HG02642 (cell line): ENCODE measurements around the gene FNBP1L.
A peak's percentile ranks its signal among the peaks of the same experiment; 100 is the strongest.

Source experiments
- ATAC-seq: cut with Tn5 transposase; IDR thresholded peaks from one replicate; pipeline ENCODE4 v1.9.1; 2021; ENCODE audit warnings: mild to moderate bottlenecking; ENCODE audit not compliant: unreplicated experiment, poor library complexity

Gene FNBP1L

DNA sequence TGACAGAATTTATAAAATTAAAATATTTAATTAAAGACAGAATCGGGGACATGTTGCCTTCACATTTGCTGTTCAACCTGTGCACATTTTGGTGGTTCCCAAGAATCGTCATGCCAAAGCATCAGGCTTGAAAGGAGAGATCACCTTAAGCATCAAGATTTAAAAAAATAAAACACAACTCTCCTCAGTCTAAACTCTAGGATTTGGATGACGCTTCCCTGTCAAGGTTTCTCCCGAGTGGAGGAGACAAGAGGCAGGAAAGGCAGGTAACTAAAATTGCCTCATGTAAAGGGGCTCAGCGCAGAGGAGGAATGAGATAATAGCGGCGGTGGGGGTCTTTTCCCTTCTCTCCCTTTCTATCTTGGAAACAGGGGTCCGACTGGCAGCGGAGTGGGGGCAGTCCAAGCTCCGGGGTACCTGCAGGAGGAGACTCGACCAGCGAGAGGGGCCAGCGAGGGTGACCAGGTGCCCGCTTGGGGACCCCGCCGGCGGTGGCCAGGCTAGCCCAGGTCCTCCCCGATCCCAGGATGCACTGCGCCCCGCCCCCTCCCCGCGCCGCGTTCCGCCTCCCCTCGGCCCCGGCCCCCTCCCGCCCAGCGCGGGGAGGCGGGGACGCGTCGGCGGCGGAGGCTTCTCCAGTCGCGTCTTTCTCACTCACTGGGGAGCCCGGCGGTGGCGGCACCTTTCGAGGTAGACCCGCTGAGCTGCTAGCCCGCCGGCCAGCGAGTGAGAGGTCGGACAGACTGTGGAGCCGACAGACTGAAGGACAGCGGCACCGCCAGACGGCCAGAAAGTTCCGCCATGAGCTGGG, at the start of gene FNBP1L:
Gene FNBP1L (plus strand): TSS at position 638 of the 811 bp plus-strand sequence. CDS start 164 bp downstream, at position 802.
- ATAC-seq = peak; percentile 60

GRCh38 chr1:93399781-93400180, 48.1 kb upstream of the FNBP1L start:
- ATAC-seq = no peak

DNA sequence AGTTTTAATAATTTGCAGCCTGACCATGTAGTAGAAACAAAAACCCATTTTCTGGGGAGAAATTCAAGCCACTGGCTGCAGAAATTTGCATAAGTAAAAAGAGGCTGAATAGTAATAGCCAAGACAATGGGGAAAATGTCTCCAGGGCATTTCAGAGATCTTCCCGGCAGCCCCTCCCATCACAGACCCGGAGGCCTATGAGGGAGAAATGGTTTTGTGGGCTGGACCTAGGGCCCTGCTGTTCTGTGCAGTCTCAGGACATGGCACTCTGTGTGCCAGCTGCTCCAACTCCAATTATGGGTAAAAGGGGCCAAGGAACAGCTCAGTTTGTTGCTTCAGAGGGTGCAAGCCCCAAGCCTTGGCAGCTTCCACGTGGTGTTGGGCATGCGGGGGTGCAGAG, 39.7 kb upstream of the FNBP1L start:
- no peak for ATAC-seq

DNA sequence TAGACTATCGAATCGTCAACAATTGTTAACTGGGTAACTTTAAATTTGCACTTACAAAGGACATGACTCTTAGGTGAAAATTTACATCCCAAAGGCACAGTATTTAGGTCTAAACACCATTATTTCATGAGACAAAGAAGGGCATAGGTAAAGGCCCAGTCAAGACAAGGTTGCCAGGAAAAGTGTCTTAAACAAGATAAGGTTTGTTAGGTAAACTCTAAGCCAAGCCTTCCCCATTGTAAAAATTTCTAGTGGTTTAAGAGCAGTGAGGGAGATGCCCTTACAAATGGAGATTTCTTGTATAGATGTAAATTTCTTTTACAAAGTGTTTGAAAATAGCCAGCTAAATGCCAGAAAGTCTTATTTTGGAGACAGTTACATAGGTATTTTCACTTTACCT, 36.9 kb upstream of the FNBP1L start:
- ATAC-seq = no peak

- no peak for ATAC-seq
Measured at GRCh38 chr1:93414749-93415148, 33.2 kb upstream of the FNBP1L start.

- no peak for ATAC-seq
Measured at GRCh38 chr1:93415296-93415695, 32.6 kb upstream of the FNBP1L start.

DNA sequence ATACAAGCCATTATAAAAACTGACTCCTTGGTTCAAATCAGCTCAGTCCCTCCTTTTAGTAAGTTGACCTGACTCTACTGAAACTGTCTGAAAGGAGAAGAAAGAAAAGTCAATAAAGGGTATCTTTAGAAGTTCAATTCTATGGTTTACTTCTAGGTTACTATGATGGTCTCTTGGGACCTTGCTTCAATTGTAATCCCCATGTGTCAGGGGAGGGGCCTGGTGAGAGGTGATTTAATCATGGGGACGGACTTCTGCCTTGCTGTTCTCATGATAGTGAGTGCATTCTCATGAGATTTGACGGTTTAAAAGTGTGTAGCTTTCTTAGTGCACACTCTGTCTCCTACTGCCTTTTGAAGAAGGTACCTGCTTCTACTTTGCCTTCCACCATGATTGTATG, 31.7 kb upstream of the FNBP1L start:
- ATAC-seq = no peak

- no peak for ATAC-seq
Measured at GRCh38 chr1:93419344-93419743, 28.6 kb upstream of the FNBP1L start.

DNA sequence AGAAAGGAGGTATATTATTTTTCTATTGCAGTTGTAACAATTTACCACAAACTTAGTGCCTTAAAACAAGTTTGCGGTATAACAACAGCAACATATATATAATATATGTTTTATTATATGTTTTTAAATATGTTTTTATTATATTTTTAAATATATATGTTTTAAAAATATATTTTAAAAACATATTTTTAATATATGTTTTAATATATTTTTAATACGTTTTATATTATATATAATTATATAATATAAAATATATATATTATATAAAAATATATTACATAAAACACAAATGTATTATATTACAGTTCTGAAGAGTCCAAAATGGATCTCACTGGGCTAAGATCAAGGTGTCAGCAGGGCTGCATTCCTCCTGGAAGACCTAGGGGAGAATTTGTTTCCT, 27.5 kb upstream of the FNBP1L start:
- ATAC-seq = no peak

DNA sequence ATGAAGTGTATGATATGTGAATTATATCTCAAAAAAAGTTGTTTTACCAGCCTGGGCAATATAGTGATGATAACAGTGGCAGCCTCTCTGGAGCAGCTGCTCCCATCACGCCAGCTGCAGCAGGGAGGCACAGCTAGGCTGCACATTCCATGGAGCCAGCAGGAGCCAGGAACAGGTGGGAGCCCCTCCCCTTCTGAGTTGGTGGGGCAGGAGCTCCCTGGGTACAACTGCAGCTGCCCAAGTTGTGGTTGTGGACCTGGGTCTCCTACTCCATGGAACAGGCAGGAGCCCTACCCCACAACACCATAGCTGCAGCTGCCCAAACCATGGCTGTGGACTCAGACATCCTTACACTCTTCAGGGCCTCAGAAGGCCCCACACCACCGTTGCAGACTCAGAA, 21.7 kb upstream of the FNBP1L start:
- ATAC-seq = no peak

GRCh38 chr1:93427656-93428055, 20.3 kb upstream of the FNBP1L start:
- ATAC-seq = no peak

- ATAC-seq = no peak
Measured at GRCh38 chr1:93433407-93433961, 14.4 kb upstream of the FNBP1L start.

- no peak for ATAC-seq
Measured at GRCh38 chr1:93434088-93434487, 13.8 kb upstream of the FNBP1L start.

DNA sequence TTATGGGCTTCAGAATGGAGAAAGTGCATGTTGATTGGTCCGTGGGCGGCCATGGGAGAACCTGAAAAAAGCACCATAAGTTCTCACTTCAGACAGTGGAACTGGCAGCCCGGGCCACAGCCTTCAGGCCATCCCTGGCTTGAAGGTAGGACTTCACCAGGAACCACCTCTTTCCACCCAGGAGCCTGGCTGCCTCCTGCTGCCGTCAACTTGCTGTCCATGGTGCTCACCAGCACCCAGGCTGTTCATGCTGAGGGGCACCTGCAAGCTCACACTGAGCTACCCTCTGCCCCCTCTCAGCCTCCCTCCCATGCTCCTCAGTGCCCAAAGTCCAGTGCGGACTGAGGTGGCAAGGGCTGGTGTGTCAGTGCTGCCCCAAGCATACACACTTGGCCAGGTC, 12.9 kb upstream of the FNBP1L start:
- no peak for ATAC-seq

- no peak for ATAC-seq
Measured at GRCh38 chr1:93435443-93435842, 12.5 kb upstream of the FNBP1L start.

- ATAC-seq = no peak
Measured at GRCh38 chr1:93436496-93436895, 11.4 kb upstream of the FNBP1L start.

- no peak for ATAC-seq
Measured at GRCh38 chr1:93437976-93438605, 9.8 kb upstream of the FNBP1L start.

DNA sequence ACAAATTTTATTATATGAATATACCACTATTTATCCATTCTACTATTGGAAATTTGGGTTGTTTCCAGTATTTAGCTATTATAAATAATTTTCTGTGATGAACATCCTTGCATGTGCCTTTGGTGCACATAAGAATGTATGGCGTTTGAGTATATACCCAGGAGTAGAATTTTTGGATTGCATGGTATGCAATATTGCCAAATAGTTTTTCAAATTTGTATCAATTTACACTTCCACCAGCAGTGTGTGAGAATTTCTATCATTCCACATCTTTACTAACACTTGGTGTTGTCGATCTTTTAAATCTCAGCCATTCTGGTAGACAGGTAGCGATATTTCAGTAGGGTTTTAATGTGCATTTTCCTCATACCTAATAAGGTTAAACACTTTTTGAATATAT, 9.2 kb upstream of the FNBP1L start:
- ATAC-seq = no peak

GRCh38 chr1:93440272-93440671, 7.6 kb upstream of the FNBP1L start:
- no peak for ATAC-seq

DNA sequence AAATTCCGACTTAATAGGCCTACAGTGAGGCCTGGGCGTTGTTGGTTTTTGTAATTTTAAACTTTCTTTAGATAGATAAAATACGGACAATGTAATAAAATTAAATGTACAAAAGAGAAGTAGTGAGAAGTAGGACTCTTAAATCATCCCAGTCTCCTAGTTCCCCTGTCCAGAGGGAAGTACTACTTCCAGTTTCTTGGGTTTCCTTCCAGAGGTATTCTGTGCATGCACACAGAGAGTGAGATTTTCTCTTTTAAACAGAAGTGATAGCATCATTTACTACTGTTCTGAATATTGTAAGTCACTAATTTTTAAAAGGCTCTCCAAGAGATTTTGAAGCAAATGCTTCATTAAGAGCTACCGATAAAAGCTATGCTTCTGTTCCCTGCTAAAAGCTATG, 7.2 kb upstream of the FNBP1L start:
- ATAC-seq = no peak

- no peak for ATAC-seq
Measured at GRCh38 chr1:93441589-93441988, 6.3 kb upstream of the FNBP1L start.
